BJ (cell line): Measurements from ENCODE around the gene CYP11A1. TPM values are rescaled to one million over a fixed set of nuclear protein-coding genes. Genes with fewer than 3 reads are reported as not detected.

Experiments used
- CTCF ChIA-PET: fragments of 350-600 bp; formaldehyde crosslinking; extraction: SDS; loops from one replicate; lab custom pipeline; 2021; ENCODE audit warnings: antibody characterized with exemption, inconsistent platforms; lab: Yijun Ruan, JAX
- POLR2A ChIA-PET: fragments of 300-600 bp; sonication (Branson Sonifier 250); formaldehyde crosslinking; extraction: SDS; loops from one replicate; lab custom pipeline; 2021; ENCODE audit warnings: antibody characterized with exemption; lab: Charles Lee
- DNase-seq: peaks from one replicate; pipeline ENCODE4 v3.0.0-alpha.2; 2011; ENCODE audit warnings: low read depth
- H3K27me3 ChIP-seq: 2 replicates; pipeline ENCODE4 v1.6.0; 2011; ENCODE audit warnings: low read length; ENCODE audit not compliant: control insufficient read depth, insufficient read depth
- H3K36me3 ChIP-seq: 2 replicates; pipeline ENCODE4 v1.5.1; 2011; ENCODE audit warnings: low read length; ENCODE audit not compliant: control insufficient read depth, insufficient read depth
- H3K4me3 ChIP-seq: 2 replicates; pipeline ENCODE4 v1.5.1; 2011; ENCODE audit warnings: low read depth, mild to moderate bottlenecking, control low read depth, low read length
- polyA plus RNA-seq: library from polyadenylated mRNA; depleted of rRNA; stranded (reverse); fragments of >200 nt; gene quantifications from 2 replicates; pipeline ENCODE4 v1.2.3, GENCODE V29; 2011
- TF ChIP-seq, protein P1 (sequence below): IDR thresholded peaks from 2 replicates; pipeline ENCODE4 v1.5.1; 2011; ENCODE audit warnings: low read depth, mild to moderate bottlenecking, control low read depth, inconsistent platforms, low read length, moderate library complexity; ENCODE audit not compliant: insufficient read depth

The CYP11A1 gene
- polyA plus RNA-seq, 1 experiment, result 0.70 TPM

DNA sequence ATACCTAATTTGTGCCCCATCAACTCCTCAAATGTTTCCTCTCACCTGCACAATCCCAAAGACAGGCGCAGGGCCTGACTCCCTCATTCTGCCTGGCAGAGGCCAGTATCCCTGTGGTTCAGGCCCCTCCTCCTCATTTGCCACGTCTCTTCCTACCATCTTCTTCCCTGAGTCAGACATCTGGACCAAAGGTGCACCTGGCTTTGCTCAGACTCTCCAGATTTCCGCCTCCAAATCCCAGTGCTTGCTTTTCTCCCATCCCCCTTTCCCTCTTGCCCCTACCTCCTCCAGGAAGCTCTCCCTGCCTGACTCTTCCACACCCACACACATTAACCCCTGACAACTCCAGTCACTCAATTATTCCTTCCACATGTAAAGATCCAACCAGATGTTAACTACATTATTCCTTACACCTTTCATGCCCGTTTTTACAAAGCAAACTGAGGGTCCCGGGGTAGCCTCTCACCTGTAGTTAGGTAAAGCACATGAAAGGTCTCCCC lies 46.7 kb upstream of the CYP11A1 start:
- DNase-seq, result no peak
- CTCF ChIA-PET, result no interaction called here
- H3K4me3 ChIP-seq, result no peak overlapping the region
- POLR2A ChIA-PET, result no interaction called here
- peaks cover 40% of the 10 kb centered on the region for H3K36me3 ChIP-seq
- TF ChIP-seq, protein P1, sequence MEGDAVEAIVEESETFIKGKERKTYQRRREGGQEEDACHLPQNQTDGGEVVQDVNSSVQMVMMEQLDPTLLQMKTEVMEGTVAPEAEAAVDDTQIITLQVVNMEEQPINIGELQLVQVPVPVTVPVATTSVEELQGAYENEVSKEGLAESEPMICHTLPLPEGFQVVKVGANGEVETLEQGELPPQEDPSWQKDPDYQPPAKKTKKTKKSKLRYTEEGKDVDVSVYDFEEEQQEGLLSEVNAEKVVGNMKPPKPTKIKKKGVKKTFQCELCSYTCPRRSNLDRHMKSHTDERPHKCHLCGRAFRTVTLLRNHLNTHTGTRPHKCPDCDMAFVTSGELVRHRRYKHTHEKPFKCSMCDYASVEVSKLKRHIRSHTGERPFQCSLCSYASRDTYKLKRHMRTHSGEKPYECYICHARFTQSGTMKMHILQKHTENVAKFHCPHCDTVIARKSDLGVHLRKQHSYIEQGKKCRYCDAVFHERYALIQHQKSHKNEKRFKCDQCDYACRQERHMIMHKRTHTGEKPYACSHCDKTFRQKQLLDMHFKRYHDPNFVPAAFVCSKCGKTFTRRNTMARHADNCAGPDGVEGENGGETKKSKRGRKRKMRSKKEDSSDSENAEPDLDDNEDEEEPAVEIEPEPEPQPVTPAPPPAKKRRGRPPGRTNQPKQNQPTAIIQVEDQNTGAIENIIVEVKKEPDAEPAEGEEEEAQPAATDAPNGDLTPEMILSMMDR, result no peak
- H3K27me3 ChIP-seq, result no peaks in the 10 kb centered on the region

- Histone ChIP-seq H3K27me3 (no peaks in the 10 kb centered on the region), H3K4me3 (no peak overlapping the region), H3K36me3 (peaks cover 40% of the 10 kb centered on the region)
- ChIA-PET CTCF (no interaction called here), POLR2A (no interaction called here)
- DNase-seq, result no peak
- TF ChIP-seq, protein P1, result no peak
These were observed 46.1 kb upstream of the CYP11A1 start for GRCh38 chr15:74413350-74414080.

- DNase-seq, result no peak
- ChIA-PET POLR2A (no interaction called here), CTCF (interaction anchor here (0.8 to 1.4 kb wide), 2 partner anchors 20 to 22 kb away, joined by 3 read pairs; partner anchors contain the start of gene SEMA7A)
- H3K36me3 ChIP-seq, result peaks cover 40% of the 10 kb centered on the region
- no peak overlapping the region for H3K4me3 ChIP-seq
- TF ChIP-seq, protein P1, result no peak
- H3K27me3 ChIP-seq, result no peaks in the 10 kb centered on the region
These were observed 44.7 kb upstream of the CYP11A1 start for GRCh38 chr15:74412159-74412558.

DNA sequence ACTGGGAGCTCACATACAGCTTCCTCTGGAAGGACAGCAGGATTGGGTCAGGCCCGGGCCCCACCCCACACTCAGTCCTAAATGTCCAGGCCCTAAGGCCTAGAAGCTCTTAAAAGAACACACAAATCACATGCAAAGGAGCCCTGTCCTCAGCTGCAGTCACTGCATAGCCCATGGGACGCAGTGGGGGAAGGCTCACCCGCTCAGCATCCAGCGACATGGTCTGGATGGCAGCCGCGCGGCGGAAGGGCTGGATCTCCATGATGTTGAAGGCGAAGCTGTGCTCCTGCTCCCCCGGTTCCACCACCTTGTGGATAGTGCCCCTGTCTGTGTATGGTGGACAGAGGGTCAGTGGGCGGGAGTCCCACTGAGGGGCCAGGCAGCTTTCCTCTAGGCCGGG lies 44.2 kb upstream of the CYP11A1 start:
- DNase-seq, result no peak
- TF ChIP-seq, protein P1, result no peak
- ChIA-PET POLR2A (no interaction called here), CTCF (interaction anchor here (0.8 to 2.0 kb wide), 3 partner anchors 9 to 22 kb away, joined by 3 to 8 read pairs (median 3); partner anchors contain the start of gene SEMA7A)
- H3K27me3 ChIP-seq, result no peaks in the 10 kb centered on the region
- no peak overlapping the region for H3K4me3 ChIP-seq
- peaks cover 38% of the 10 kb centered on the region for H3K36me3 ChIP-seq

GRCh38 chr15:74410502-74410901 lies 43.1 kb upstream of the CYP11A1 start:
- ChIA-PET CTCF (interaction anchor here (2.0 kb wide), 1 partner anchor 10 kb away, joined by 8 read pairs; no protein-coding TSS in a partner anchor), POLR2A (no interaction called here)
- TF ChIP-seq, protein P1, result no peak
- Histone ChIP-seq H3K27me3 (no peaks in the 10 kb centered on the region), H3K4me3 (no peak overlapping the region), H3K36me3 (peaks cover 28% of the 10 kb centered on the region)
- DNase-seq, result no peak
